ENCODE measurements around the gene ZFX.
"Not testable (repeated sequence)": the region's sequence is repeated elsewhere in the genome, so short reads cannot be mapped to it uniquely, and the experiment has no call there.

The ZFX gene

DNA sequence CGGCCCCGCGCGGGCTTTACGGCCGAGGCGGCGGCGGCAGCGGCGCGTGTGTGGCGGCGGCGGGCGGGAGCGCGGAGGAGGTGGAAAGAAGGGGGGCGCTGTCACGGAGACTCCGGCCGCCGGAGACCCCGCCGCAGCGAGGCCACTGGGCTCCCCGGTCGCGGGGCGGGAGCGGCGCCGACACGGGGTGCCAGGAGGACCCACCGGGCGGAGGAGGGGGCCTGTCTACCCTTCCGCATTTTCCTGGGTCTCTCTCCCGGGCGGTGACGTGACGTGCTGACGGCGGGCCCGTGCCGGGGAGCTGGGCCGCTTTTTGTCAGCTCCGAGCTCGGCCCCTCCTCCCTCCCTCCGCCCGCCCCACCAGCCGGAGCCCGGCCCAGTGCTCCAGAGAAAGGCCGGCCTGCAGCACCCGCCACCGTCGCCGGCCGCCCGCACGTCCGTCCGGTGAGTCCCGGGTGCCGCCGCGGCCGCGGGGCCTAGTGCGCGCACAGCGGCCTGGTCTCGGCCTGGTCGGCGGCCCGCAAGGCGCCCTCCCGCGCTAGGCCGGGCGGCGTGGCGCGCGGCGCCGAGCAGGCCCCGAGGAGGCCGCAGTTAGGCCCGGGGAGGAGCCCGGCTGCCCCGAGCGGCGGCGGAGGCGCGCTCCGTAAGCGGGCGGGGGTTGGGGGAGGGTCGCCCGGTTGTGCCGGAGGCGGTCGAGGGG is at the start of gene ZFX:
ZFX (plus strand) TSS at position 379 of the 700 bp plus-strand sequence. CDS start 23,014 bp downstream, outside the sequence.
- peak; percentile 71 for DNase-seq (ENCODE audit: low read depth)

DNA sequence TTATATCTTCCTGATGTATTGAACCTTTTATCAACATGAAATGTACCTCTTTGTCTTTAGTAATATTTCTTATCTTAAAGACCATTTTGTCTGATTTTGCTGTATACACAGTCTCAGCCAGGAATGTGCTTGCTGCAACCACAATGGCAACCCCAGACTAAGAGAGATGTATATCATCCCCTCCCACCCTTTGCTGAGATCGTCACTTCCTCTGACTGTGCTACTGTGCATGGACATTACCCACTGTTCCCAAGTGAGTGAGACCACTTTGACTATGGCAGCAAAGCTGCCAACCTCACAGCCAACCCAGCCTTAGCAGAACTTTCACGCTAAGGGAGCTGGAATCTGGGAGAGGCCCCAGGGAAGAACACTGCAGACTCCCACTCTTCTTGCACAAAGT is 48.8 kb upstream of the ZFX start:
- no peak for DNase-seq (ENCODE audit: low read depth)

GRCh38 chrX:24110069-24110468 is 39.5 kb upstream of the ZFX start:
- no peak for DNase-seq (ENCODE audit: low read depth)

DNA sequence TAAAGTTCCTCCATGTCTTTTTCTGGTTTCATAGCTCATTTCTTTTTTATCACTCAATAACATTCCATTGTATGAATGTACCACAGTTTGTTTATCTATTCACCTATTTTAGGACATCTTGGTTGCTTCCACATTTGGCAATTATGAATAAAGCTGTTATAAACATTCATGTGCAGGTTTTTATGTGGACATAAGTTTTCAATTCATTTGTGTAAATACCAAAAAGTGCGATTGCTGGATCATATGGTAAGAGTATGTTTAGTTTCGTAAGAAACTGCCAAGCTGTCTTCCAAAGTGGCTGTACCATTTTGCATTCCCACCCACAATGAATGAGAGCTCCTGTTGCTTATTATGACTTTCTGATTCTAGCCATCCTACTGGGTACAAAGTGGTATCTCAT is 36.3 kb upstream of the ZFX start:
- no peak for DNase-seq (ENCODE audit: low read depth)

- DNase-seq (ENCODE audit: low read depth): no peak
Observed at GRCh38 chrX:24117258-24117657, 32.3 kb upstream of the ZFX start.

DNA sequence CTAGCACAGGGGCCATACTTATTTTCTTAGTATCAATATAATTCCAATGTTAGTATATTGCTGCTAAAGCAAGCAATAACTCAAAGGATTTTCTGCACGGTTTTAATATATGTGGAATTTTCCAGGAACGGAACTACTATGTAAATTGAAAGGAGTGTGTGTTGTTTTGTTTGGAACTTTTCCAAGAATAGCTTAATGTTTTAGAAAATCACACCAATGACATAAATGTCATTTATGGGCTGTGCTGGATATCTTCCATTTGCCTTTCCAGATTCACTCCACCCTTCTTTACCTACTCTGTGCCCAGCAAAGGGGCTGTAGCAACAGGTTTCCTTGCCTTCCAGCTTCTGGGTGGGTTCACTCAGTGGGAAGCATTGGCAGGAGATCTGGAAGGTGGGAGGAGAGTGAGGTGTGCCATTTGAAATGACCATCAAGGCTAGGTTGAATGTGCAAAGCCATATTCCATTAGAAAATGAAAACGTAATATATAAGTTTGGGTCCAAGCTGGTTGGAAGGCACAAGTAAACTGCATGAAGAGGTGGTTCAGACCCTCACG is 25.2 kb upstream of the ZFX start:
- DNase-seq (ENCODE audit: low read depth): no peak

DNA sequence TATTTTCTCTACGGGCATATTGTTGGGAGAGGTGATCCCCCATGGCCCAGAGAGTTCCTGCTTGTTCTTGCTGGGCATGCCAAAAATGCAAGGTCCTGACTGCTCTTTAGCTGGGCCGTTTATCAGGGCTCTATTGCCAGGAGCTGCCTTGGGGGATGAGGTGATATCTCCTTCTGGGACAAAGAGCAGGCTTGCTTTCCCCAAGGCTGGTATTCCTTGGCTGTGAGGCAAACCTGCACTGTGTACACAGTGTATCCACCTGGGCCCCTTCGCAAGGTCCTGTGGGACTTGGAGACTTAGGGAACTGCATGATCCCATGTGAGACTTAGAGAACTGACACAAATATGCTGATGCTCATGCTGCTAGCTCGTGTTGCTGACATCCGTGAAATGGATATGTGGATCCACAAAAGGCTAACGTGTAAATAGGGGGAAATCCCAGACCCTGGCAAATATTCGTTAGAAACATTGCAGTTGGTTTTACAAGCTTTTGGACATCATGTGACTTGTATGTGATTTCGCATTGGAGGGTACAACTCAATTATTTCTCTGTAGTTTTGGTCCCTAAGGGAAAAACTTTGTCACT is 24.4 kb upstream of the ZFX start:
- DNase-seq (ENCODE audit: low read depth): no peak

GRCh38 chrX:24131476-24131875 is 18.1 kb upstream of the ZFX start:
- DNase-seq (ENCODE audit: low read depth): no peak

DNA sequence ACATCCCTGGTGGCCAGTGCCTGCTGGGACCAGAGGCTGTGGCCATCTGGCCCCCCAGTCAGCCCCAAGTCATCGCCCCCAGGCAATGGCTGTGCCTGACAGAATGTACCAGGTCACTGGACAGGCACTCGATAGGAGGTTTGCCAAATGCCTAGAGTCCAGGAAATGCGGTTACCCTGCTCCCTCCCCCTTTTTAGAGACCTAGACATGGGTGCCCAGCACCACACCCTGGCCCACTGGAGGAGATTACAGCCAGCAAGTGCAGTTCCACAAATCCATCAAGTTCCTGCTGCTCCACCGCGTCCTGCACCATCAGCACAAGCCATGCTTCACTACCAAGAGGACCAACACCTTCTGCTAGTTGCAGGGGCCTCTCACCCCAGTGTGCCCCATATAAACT is 16.2 kb upstream of the ZFX start:
- DNase-seq (ENCODE audit: low read depth): no peak

DNA sequence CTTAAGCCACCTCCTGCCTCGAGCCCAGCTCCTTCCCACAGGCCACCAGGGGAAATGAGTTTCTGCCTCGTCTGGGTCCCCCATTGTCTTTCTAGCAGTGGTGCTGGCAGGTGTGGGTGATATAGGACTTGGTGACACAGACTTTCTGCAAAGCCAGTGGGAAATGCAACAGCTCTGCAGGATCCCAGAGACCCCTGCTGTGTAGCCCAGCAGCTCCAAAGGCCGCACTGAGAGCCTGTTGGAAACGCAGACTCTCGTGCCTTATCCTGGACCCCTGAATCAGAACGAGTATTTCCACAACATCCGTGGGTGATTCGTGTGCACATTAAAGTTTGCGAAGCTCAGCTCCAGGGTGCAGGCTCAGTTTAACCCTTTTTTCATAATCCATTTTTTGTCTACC is 13.8 kb upstream of the ZFX start:
- not testable (repeated sequence) for DNase-seq (ENCODE audit: low read depth)

DNA sequence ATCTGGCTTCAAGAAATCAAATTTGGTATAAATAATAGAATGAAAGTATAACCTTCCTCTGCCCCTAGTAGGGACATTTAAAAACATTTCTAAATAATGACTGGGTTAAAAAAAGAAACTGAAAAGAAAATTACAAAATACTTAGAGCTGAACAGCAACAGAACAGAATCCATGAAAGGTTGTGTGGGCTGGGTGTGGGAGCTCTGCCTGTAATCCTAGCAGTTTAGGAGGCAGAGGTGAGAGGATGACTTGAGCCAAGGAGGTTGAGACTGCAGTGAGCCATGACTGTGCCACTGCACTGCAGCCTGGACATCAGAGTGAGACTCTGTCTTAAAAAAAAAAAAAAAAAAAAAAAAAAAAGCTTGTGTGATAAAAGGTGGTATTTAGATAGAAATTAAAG is 12.3 kb upstream of the ZFX start:
- DNase-seq (ENCODE audit: low read depth): no peak

GRCh38 chrX:24143982-24144381 is 5.5 kb upstream of the ZFX start:
- not testable (repeated sequence) for DNase-seq (ENCODE audit: low read depth)

- no peak for DNase-seq (ENCODE audit: low read depth)
Observed at GRCh38 chrX:24144528-24144927, 5.0 kb upstream of the ZFX start.

- DNase-seq (ENCODE audit: low read depth): no peak
Observed at GRCh38 chrX:24145303-24146186, 4.0 kb upstream of the ZFX start.

GRCh38 chrX:24146283-24146949 is 3.1 kb upstream of the ZFX start:
- DNase-seq (ENCODE audit: low read depth): no peak

GRCh38 chrX:24147165-24147564 is 2.4 kb upstream of the ZFX start:
- no peak for DNase-seq (ENCODE audit: low read depth)

DNA sequence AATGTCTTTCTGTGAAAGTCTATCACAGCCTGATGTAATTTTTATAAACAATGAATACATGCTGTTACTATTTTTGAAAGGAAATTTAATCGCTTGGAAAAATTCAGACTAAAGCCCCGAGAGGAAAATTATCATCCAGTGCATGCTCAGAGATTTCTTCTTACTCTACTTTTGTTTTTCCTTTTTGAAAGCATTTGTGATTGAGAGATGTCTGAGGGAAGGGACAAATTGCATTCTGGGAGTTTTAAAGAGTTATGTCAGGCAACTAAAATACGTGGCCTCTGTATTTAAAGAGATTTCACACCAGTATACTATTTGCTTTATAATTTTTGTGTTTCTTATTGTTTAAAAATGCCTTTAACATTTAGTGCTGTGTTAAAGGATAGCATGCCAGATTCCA is 1.4 kb upstream of the ZFX start:
- DNase-seq (ENCODE audit: low read depth): no peak

- DNase-seq (ENCODE audit: low read depth): no peak
Observed at GRCh38 chrX:24148535-24149350, 786 bp upstream of the ZFX start.

DNA sequence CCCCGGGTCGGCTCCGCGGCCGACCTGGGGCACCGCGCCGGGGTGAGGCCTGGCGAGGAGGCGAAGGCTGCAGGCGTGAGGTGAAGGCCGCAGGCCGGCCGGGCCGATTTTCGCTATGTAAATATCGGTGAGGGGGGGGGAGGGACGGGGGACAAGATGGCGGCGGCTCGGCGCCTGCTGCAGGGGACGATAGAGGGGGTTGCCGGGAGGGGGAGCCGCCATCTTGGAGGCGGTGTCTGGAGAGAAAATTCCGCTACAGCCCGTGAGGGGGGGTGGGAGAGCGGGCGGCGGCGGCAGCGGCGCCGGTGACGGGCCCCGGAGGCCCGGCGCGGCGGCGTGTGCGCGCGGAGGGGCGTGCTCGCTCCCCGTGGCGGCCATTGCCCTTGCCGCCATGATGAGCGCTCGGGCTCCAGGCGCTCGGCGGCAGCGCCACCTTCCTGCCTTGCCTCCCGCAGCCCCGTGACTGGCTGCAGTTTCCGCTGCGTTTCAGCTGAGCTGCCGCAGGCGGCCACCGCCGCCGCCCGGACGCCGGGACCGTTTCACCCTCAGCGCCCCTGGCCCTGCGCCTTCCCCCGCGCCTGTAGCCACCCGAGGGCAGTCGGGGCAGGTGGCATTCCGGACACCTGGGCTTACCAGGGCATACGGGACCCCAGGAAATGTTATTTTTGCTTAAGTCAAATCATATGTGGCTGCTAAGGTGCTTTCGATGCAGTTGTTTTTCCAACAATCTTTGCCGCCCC is 692 bp downstream of the ZFX start:
- DNase-seq (ENCODE audit: low read depth): peak; percentile 88

- no peak for DNase-seq (ENCODE audit: low read depth)
Observed at GRCh38 chrX:24150898-24151297, 1.4 kb downstream of the ZFX start.

GRCh38 chrX:24151513-24151912 is 2.0 kb downstream of the ZFX start:
- DNase-seq (ENCODE audit: low read depth): no peak
